ENCODE results near the gene JAKMIP1. TPM values are rescaled to one million over a fixed set of nuclear protein-coding genes. Genes with fewer than 3 reads are reported as not detected.
"Not testable (repeated sequence)": the region's sequence is repeated elsewhere in the genome, so short reads cannot be mapped to it uniquely, and the experiment has no call there.

The JAKMIP1 gene
- total and polyA plus RNA-seq, 4 donors = 0.08 to 0.46 (median 0.22) TPM

- Histone ChIP-seq H3K4me1 (ENCODE audit: control insufficient read depth in 5 of 5, insufficient read depth in 5 of 5, low read length in 5 of 5) (no peaks in the 10 kb centered on the region), H3K27ac (ENCODE audit: low read depth in 1 of 2, low read length in 1 of 2) (no peak overlapping the region), H3K36me3 (ENCODE audit: control insufficient read depth in 4 of 4, insufficient read depth in 4 of 4, low read length in 4 of 4) (no peaks in the 10 kb centered on the region), H3K9ac (ENCODE audit: insufficient read depth in 1 of 2, low read length in 2 of 2) (no peak overlapping the region), H3K27me3 (ENCODE audit: control insufficient read depth in 3 of 3, insufficient read depth in 3 of 3, low read length in 2 of 3) (peaks cover 0 to 20% (median 18%) of the 10 kb centered on the region in 3 donors), H3K9me3 (ENCODE audit: control insufficient read depth in 4 of 4, insufficient read depth in 3 of 4, low read length in 3 of 4) (peaks cover 0 to 6% (median 3%) of the 10 kb centered on the region in 4 donors), H3K4me3 (no peak overlapping the region)
- TF ChIP-seq CTCF (IDR thresholded peaks at IDR 0.05; ENCODE audit: control extremely low read depth, extremely low read depth) = no peak
- no peak for ATAC-seq (ENCODE audit: insufficient read depth, low FRiP score)
- no peak for DNase-seq
- WGBS, 2 donors = 80% methylated on average over 3 of the region's 3 CpGs
Measured at GRCh38 chr4:6216588-6216987, 16.2 kb upstream of the JAKMIP1 start.

GRCh38 chr4:6209921-6210320, 9.6 kb upstream of the JAKMIP1 start:
- no peak for DNase-seq
- Histone ChIP-seq H3K36me3 (ENCODE audit: control insufficient read depth in 4 of 4, insufficient read depth in 4 of 4, low read length in 4 of 4) (no peaks in the 10 kb centered on the region), H3K4me1 (ENCODE audit: control insufficient read depth in 5 of 5, insufficient read depth in 5 of 5, low read length in 5 of 5) (no peaks in the 10 kb centered on the region), H3K4me3 (no peak overlapping the region), H3K9ac (ENCODE audit: insufficient read depth in 1 of 2, low read length in 2 of 2) (no peak overlapping the region), H3K27ac (ENCODE audit: low read depth in 1 of 2, low read length in 1 of 2) (no peak overlapping the region), H3K9me3 (ENCODE audit: control insufficient read depth in 4 of 4, insufficient read depth in 3 of 4, low read length in 3 of 4) (peaks cover 0 to 6% (median under 1%) of the 10 kb centered on the region in 4 donors), H3K27me3 (ENCODE audit: control insufficient read depth in 3 of 3, insufficient read depth in 3 of 3, low read length in 2 of 3) (no peaks in the 10 kb centered on the region)
- no peak for TF ChIP-seq CTCF (IDR thresholded peaks at IDR 0.05; ENCODE audit: control extremely low read depth, extremely low read depth)
- ATAC-seq (ENCODE audit: insufficient read depth, low FRiP score) = no peak
- 88 to 93% methylated on average over 4 of the region's 4 CpGs for WGBS, 2 donors

- H3K4me1 ChIP-seq (ENCODE audit: control insufficient read depth in 5 of 5, insufficient read depth in 5 of 5, low read length in 5 of 5); H3K36me3 ChIP-seq (ENCODE audit: control insufficient read depth in 4 of 4, insufficient read depth in 4 of 4, low read length in 4 of 4); H3K9ac ChIP-seq (ENCODE audit: insufficient read depth in 1 of 2, low read length in 2 of 2); DNase-seq; H3K9me3 ChIP-seq (ENCODE audit: control insufficient read depth in 4 of 4, insufficient read depth in 3 of 4, low read length in 3 of 4); H3K27ac ChIP-seq (ENCODE audit: low read depth in 1 of 2, low read length in 1 of 2); ATAC-seq (ENCODE audit: insufficient read depth, low FRiP score); H3K4me3 ChIP-seq; H3K27me3 ChIP-seq (ENCODE audit: control insufficient read depth in 3 of 3, insufficient read depth in 3 of 3, low read length in 2 of 3): not testable (repeated sequence)
- WGBS, 2 donors = 82 to 89% methylated on average over 4 of the region's 4 CpGs
Measured at GRCh38 chr4:6209291-6209690, 8.9 kb upstream of the JAKMIP1 start.

- no peaks in the 10 kb centered on the region for H3K36me3 ChIP-seq (ENCODE audit: control insufficient read depth in 4 of 4, insufficient read depth in 4 of 4, low read length in 4 of 4)
- H3K27ac ChIP-seq (ENCODE audit: low read depth in 1 of 2, low read length in 1 of 2) = no peak overlapping the region
- H3K9ac ChIP-seq (ENCODE audit: insufficient read depth in 1 of 2, low read length in 2 of 2) = no peak overlapping the region
- no peaks in the 10 kb centered on the region for H3K4me1 ChIP-seq (ENCODE audit: control insufficient read depth in 5 of 5, insufficient read depth in 5 of 5, low read length in 5 of 5)
- WGBS, 2 donors = 73 to 74% methylated on average over 6 of the region's 6 CpGs
- H3K9me3 ChIP-seq (ENCODE audit: control insufficient read depth in 4 of 4, insufficient read depth in 3 of 4, low read length in 3 of 4) = peaks cover 0 to 5% (median under 1%) of the 10 kb centered on the region in 4 donors
- TF ChIP-seq CTCF (IDR thresholded peaks at IDR 0.05; ENCODE audit: control extremely low read depth, extremely low read depth) = no peak
- H3K27me3 ChIP-seq (ENCODE audit: control insufficient read depth in 3 of 3, insufficient read depth in 3 of 3, low read length in 2 of 3) = no peaks in the 10 kb centered on the region
- no peak overlapping the region for H3K4me3 ChIP-seq
- ATAC-seq (ENCODE audit: insufficient read depth, low FRiP score) (no peak), DNase-seq (no peak)
Measured at GRCh38 chr4:6208416-6208815, 8.1 kb upstream of the JAKMIP1 start.
